Fibroblast of skin of right quadriceps (primary cell): ENCODE data around the gene TEDC1.

Source experiments
- DNase-seq: peaks from one replicate; pipeline ENCODE4 v3.0.0-alpha.2; 2013

The TEDC1 gene

DNA sequence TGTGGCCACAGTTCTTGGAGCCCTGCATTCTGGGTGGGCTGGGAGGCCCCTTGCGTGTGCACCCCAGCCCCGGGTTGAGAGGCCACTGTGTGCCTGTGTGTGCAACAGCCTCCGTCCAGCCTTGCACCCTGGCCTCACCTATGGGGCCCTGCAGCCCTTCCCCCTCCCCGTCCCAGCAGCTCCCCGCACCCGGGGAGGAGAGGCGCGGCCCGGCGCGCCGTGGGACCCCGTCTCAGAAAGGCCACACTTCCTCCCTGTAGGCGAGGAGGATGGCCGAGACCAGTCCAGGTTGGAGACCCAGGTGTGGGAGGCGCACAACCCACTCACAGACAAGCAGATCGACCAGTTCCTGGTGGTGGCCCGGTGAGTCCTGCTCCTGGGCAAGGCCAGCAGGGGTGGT is 33.0 kb upstream of the TEDC1 start:
- DNase-seq = no peak

DNA sequence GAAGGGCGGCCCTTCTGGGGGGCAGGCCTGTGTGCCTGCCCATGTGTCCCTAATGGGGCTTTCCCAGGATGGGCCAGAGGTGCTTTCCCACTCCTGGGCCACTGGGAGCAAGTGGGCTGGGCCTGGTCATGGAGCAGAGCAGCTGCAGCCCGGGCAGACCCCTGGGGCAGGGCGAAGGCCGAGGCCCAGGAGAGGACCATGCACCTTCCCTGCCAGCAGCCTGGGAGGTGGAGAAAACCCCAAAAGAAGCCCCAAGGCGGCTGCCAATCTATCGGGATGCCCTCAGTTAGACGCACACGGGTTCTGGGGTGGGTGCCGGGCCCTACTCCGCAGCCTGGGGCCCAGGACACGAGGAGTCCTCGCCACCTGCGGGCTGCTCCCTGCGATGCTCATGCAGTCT is 32.5 kb upstream of the TEDC1 start:
- DNase-seq = no peak

DNA sequence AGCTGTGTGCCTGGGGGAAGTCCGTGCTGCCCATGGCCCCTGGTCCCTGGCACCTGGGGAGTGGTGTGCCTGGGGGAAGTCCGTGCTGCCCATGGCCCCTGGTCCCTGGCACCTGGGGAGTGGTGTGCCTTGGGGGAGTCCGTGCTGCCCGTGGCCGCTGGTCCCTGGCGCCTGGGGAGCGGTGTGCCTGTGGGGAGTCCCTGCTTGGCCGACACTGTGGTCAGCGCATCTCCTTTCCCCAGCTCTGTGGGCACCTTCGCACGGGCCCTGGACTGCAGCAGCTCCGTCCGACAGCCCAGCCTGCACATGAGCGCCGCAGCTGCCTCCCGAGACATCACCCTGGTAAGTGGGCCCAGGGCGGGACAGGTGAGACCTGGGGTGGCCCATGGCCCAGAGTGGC is 30.9 kb upstream of the TEDC1 start:
- DNase-seq = no peak

DNA sequence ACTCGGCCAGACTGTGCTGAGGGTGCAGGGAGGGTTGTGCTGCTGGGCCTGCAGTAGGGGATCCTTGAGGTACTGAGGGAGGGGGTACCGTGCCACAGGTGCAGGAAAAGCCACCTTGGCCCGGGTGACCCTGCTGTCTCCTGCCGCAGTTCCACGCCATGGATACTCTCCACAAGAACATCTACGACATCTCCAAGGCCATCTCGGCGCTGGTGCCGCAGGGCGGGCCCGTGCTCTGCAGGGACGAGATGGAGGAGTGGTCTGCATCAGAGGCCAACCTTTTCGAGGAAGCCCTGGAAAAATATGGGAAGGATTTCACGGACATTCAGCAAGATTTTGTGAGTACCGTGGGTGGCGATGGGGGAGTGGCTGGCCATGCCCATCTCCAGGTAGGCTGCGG is 30.4 kb upstream of the TEDC1 start:
- no peak for DNase-seq

DNA sequence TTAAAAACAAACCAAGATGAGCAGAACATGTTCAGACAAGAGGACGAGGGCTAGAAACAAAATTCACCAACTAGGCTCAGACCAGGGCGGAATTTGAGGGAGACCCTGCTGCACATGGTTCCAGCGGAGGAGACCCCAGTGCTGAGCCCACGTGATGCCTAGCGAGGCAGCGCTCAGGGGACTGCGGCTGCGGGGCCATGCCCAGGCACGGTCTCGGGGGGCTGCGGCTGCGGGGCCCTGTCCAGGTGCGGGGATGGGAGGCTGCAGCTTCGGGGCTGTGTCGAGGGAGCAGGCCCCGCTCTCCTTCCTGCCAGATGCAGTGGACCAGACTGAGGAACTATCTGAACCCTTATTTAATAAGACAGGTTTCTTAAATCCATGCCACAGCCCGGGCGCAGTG is 29.1 kb upstream of the TEDC1 start:
- DNase-seq = no peak

DNA sequence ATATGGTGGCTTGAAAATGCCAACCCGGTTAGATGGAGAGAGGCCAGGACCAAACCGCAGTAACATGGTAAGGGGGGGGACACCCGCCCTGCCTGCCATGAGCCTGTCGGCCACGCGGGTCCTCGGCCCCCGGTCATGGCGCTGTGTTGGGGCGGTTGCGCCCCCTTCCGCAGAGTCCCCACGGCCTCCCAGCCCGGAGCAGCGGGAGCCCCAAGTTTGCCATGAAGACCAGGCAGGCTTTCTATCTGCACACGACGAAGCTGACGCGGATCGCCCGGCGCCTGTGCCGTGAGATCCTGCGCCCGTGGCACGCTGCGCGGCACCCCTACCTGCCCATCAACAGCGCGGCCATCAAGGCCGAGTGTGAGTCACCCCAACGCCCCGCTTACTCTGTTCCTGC is 26.5 kb upstream of the TEDC1 start:
- DNase-seq = no peak

DNA sequence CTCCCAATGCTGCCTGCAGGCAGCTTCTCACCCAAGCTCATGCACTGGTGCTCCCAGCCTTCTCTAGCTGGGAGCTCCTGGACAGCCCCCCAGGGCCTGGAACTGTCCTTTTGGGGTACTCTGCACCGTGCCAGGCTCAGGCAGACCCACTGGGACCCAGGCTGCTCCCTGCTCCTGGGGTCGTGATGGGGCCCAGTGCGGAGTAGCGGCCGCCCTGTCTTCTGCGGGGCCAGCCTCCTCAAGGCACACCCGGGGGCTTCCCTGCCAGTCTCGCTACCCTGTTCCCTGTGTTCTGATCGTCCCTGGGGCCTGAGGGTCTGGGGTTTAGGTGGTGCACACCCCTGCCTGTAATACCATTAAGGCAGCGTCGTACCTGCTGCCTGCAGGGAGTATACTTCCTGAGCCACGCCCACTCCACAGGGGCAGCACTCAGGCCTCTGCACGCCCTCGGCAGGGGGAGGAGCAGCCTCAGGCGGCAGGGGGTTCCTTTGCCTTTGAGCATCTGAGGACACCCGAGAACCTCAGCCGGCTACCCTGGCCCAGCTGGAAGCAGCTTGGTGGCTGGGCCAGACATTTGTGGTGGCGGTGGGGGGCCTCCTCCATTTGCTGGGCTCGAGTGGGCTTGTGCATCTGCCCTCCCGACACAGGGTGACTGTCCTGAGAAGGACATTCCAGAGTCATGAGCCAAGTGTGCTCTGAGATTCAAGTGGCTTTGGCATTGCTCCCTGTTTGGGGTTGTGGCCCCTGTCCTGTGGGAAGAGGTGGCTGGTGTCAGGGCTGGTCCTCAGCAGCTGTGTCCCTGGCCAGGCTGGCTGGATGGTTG is 25.6 kb upstream of the TEDC1 start:
- DNase-seq = no peak

DNA sequence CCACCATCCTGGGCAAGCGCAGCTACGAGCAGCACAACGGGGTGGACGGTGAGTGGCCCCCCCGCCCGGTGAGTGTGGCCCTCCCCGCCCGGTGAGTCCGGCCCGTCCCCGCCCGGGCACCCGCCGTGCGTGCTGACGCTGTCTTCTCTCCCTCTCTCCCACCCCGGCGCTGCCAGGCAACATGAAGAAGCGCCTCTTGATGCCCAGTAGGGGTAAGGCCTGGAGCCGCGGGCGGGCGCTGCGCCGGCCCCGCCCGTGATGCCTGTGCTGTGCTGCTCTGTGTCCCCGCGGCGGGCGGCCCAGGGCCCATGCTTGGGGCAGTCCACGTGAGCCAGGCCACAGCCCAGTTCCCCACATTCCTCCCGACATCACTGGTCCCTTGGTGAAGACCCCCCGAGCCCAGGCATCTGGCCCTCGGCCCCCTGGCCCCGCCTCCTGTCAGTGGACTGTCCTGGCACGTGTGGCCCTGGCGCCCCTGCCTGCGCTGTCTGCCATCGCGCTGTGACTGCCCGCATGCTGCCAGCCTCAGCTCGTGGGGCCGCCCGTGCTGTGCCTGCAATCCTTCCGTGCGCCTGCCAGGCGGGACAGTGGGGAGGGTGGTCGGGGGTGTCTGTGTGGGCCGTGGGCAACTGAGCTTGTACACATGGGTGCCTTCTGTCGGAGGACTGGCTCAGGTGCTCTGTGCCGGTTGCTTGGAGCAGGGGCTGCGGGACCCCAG is 24.4 kb upstream of the TEDC1 start:
- DNase-seq = no peak

DNA sequence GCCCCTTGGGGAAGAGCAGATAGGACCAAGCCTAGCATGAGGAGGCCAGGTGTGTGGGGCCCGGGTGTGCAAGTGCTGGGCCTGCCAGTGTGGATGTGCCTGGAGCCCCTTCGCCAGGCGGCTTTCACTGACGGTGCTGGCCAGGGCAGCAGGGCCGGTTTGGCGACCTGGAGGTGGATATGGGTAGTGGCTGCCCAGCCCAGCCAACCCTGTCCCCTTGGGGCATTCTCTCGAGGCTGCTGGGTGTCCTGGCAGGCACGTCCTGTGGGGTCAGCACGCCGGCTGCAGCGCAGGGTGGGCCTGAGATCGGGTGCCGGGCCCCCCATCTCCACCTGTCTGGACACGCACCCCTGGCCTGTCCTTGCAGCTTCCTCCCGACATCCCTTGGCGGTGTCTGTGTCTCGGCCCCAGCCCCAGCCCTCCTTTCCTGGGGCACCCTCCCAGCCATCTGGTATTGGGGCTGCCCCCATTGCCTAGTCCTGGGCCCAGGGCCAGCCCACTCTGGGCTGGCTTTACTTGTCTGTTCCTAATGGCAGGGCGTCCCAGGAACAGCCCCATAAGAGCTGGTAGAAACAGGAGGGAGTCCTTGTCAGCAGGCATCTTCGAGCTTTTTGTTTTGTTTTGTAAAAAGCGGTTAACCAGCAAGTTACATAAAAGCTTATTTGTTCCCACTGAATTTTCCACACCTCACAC is 23.7 kb upstream of the TEDC1 start:
- no peak for DNase-seq

DNA sequence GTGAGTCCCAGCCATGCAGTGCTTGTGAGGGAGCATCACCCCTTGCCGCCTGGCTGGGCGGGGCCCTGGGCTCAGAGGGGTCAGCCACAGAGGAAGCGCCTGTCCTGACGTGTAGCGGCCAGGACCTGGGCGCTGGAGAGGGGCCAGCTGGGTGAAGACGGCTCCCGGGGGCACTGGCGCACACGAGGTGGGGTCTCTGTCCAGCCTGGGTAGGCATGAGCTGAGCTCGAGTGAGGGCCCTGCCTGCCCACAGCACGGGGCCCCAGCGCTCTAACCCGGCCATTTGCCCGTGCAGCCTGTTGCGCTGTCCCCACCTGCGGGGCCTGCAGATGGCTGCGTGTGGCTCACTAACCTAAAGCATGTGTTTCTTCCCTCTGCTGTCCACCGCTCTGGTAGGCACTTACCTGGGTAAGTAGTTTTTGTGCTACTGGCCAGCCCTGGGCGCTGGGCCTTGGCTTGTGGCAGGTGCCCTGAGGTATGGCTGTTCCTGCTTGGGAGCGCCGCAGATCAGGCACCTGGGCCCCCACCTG is 23.0 kb upstream of the TEDC1 start:
- no peak for DNase-seq

DNA sequence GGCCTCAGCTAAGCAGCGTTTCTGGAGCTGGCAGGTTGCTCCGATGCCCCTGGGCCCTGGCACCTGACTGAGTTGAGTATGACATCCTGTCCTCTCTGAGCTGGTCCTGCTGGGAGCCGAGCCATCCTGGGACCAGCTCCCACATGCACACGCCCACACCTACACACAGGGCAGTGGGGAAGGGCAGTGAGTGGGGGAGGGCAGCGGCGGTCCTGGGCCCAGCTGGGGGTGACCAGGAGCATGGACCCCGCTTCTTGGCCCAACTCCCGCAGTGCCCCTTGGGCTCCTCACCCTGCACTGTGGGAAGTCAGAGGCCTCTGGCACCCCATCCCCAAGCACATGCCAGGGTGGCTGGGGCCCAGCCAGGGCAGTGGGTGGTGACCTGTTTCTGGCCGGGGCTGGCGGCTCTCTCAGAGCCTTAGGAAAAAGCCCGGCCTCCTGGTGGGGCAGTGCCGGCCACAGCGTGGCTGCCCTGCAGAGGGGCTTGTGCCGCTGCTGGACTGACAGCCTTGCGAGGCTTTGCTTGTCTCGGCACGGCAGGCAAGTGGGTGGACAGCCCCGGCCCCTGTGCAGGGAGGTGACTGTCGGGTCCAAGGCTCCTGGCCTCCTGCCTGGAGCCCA is 22.3 kb upstream of the TEDC1 start:
- no peak for DNase-seq

DNA sequence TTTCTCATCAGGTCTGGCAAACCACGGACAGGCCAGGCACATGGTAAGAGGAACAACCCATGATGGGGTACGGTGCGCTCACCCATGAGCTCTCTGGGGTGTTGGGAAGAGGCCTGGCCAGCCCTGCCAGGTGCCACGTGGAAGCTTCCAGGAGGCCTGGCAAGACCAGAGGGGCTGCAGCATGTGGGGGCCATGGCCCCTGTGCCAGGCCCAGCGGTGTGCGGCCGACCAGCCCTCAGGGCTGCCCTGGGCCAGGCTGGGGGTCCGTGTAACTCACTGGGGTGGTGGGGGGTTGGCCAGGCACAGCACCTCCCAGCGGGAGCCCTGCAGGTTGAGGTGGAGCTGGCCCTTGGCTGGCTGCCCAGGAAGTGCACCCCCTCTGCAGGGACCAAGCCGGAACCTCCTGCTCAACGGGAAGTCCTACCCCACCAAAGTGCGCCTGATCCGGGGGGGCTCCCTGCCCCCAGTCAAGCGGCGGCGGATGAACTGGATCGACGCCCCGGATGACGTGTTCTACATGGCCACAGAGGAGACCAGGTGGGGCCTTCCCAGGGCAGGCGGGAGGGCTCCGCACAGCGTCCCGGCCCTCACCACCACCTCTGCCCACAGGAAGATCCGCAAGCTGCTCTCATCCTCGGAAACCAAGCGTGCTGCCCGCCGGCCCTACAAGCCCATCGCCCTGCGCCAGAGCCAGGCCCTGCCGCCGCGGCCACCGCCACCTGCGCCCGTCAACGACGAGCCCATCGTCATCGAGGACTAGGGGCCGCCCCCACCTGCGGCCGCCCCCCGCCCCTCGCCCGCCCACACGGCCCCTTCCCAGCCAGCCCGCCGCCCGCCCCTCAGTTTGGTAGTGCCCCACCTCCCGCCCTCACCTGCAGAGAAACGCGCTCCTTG is 21.3 kb upstream of the TEDC1 start:
- no peak for DNase-seq

DNA sequence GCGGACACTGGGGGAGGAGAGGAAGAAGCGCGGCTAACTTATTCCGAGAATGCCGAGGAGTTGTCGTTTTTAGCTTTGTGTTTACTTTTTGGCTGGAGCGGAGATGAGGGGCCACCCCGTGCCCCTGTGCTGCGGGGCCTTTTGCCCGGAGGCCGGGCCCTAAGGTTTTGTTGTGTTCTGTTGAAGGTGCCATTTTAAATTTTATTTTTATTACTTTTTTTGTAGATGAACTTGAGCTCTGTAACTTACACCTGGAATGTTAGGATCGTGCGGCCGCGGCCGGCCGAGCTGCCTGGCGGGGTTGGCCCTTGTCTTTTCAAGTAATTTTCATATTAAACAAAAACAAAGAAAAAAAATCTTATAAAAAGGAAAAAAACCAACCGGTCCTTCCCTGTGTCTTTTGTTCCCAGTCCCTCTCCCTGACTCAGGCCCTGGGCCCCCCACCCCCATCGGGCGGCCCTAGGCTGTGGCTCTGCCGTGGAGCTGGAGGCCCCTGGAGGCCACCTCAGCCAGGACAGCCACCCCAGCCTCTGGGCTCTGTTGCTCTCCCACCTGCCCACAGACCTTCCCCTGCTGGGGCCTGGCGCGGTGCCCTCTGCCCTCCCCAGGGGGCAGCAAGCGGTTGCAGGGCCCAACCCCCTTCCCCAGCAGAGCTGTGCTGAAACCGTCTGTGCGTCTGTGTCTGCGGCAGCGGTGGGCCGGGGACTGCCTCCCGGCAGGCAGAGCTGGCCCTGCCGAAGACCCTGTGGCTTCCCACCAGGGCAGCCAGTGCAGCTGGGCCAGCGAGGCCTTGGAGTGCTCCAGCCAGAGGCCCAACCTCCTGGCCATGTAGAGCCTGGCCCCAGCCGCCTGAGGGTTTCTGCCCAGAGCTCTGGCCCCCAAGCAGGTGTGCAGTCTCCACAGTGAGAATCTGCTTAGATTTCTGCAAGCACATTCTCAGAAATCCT is 20.4 kb upstream of the TEDC1 start:
- DNase-seq = no peak

DNA sequence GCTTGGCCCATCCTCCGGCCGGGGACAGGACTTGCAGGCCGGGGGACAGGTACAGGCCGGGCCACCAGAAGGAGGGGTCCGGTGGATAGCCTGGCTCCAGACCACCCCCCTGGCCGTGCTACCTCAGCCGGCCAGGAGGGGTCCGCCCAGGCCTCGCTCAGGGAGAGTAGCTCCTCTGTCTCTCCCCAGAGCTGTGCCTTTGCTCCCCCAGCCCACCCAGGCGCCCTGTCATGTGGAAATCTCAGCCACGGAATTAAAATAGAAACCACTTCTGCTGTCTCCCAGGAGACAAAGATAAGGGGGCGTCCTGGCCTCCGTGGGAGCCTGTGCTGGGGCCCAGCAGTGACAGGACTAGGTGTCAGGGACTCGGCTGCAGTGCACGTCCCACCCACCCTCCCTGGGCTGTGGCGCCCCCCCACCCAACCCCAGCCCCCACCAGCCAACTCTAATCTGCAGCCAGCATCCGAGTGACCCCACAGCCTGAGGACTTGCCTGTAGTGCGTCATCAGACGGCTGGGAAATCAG is 19.7 kb upstream of the TEDC1 start:
- no peak for DNase-seq

DNA sequence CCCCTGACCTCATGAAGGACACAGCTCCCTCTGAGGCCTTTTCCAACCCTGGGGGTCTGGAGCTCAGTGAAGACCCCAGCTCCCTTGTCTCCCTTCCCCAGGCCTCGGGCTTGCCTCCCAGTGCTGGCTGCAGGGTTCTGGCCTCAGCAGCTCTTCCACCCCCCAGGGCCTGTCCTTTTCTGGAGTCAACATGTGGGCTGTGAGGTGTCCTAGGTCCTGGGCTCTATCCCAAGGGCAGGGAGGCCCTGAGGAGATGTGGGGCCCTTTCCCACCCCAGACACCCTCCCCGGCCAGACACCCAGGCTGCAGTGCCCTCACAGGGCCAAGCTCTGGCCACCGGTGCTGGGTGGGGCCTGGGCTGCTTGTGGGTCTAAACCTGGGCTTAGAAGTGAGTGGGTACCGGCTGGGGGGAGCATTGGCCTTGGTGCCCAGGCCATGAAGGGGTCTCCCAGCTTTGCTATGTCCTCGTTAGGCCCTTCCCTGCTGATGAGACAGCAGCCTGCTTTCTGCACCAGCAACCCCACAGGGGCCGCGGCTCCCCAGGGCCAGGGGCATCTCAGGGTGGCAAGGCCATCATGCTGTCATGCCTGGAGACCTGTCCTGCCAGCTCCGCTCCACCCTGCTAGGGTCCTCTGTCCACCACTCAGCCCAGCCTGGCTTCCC is 19.1 kb upstream of the TEDC1 start:
- no peak for DNase-seq

DNA sequence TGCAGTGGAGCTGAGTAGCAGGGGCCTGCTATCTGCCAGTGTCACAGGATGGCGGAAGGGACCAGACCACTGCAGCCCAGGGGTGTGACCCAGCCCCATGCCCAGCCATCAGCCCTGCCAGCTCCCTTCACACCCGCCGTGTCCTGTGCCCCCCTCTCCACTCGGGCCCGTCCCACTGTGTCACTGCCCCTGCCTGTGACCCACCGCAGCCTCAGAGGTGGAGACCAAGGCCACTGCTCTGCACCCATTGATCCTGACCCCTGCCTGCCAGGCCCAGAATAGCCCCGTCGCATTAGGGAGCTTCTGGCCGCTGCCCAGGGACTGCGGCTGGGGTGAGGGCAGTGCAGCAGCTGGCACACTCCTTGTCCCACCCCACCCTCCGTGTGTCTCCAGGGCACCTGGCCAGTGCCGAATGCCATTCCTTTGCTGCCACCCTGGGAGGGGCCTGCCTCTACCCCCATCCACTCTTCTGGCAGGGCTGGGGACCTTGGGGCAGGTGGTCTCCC is 18.5 kb upstream of the TEDC1 start:
- DNase-seq = no peak

DNA sequence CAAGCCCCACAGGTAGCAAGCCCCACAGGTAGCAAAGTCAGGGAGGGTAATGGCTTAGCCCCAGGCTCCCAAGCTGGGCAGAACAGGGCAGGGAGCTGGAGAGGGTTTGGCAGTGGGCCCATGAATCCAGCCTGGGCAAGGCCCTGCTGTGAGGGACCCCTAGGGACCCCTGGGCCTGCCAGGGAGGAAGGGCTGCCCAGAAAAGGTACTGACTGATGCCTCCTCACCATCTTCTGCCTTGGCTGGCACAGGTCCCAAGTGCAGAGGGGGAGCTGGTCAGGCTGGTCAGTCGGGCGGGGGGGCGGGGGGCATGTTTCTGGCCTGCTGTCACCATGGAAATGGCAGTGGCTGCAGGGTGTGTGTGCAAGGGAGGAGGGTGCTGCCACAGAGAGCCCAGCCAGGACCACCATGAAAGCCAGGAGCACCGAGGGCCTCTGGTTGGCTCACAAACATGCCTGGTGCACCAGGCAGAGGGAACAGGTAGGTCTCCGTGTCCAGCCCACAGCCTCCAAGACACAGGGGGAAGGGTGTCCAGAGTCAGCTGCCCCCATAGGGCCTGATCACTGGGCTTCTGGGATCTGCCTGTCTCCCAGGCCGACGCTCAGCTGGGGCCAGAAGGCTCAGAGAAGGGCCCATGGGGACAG is 17.9 kb upstream of the TEDC1 start:
- DNase-seq = no peak

DNA sequence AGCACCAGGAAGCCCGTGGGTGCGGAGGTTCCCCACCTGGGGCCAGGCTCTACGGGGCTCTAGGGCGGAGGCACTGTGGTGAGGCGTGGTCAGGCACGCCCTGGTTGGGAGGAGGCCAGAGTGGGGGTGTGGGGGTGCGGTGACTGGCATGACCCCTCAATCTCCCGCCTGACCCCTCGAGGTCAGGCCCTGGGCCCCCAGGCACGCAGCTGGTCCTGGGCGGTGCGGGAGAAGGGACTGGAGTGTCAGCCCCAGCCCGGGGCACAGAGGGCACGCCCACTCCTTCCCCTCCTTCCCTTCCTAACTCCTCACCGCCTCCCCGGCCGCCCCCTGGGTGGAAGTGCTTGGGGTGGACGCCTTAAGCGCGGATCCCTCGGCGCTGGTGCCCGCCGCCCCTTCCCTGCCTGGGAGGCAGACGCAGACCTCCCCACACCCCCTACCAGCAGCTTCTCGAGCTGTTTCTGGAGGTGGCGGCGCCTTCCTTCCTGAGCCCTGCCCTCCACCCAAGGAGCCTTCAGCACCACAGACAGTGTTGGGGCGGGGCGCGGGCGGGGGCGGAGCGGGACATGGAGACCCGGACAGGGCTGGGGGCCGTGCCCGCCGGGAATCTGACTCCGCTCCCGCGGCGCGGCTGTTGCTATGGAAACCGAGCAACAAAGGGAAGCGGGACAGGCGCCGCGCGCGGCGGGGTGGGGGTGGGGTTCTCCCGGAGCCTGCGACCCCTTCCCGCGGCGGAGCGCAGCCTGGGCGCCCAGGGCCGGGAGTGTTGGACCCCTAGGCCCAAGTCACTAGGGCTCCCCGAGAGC is 17.2 kb upstream of the TEDC1 start:
- peak; percentile 87 for DNase-seq
